Stimulated activated naive CD8-positive, alpha-beta T cell treated with anti-CD3 and anti-CD28 coated beads, Interleukin-15, amount 100 ng/mL, for 72 hours (primary cell): ENCODE results near the gene HCST.

Source experiments
- ATAC-seq: fragments of 150-1000 bp; cut with Tn5 transposase; 2 replicates; pipeline ENCODE4 v1.10.0; 2021; ENCODE audit warnings: mild to moderate bottlenecking, moderate library complexity
- DNase-seq, 2 donors: peaks; one replicate each; pipeline ENCODE4 v3.0.0; 2021 to 2022
- H3K27ac Mint-ChIP-seq, 2 donors: one replicate each; pipeline ENCODE4 v1.8.0; 2022; ENCODE audit warnings: mild to moderate bottlenecking in 2 of 2, mixed read lengths in 2 of 2, moderate library complexity in 2 of 2
- H3K27me3 Mint-ChIP-seq: one replicate; pipeline ENCODE4 v1.8.0; 2022; ENCODE audit warnings: mixed read lengths
- H3K4me1 Mint-ChIP-seq: one replicate; pipeline ENCODE4 v1.8.0; 2022; ENCODE audit warnings: mild to moderate bottlenecking, mixed read lengths
- H3K4me3 Mint-ChIP-seq, 2 donors: one replicate each; pipeline ENCODE4 v1.8.0; 2022; ENCODE audit warnings: mild to moderate bottlenecking in 2 of 2, mixed read lengths in 2 of 2, moderate library complexity in 1 of 2
- H3K9me3 Mint-ChIP-seq, 2 donors: one replicate each; pipeline ENCODE4 v1.8.0; 2022; ENCODE audit warnings: mixed read lengths in 2 of 2

HCST gene

DNA sequence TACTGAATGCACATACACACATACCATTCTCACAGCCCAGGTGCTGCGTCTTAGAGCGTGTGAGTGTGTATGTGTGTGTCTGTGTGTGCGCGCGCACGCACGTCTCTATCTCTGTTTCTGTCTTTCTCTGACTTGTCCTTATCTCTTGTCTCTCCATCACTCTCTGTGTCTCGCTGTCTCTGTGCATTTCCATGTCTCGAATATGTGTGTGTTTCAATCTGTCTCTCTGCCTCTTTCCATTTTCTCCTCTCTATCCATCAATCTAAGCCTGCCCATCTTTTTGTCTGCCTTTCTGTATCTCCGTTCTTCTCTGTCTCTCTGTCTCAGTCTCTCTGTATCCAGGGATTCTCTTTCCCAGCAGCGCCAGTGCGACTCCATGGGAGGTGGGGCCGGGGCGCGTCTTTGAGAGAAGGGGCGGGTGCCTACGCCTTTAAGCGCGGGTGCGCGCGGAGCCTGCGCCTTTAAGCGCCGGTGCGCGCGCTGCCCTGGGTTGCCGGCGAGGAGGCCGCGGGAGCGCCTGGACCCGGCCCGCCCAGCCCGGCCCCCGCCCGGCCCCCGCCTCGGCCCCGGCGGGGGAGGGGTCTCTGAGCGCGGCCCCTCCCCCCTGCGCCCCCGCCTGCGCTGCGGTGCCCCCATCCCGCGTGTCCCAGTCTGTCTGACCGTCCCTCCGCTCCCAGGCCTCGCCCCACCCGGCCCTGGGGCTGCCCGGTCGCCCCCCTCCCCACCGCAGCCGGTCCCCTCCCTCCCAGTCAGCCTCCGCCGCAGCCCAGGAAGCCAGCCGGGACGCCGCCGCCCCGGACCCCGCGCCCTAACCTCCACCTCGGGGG is 33.8 kb downstream of the HCST start, which contains the start of gene LRFN3:
TSS of gene LRFN3 (plus strand) at position 464 of the 827 bp plus-strand sequence. CDS start 3,052 bp downstream, outside the sequence.
- ATAC-seq (peak; percentile 34), DNase-seq (peak; percentile 41 to 54)
- Mint-ChIP-seq H3K27me3 (no peaks in the 10 kb centered on the region), H3K4me1 (peaks cover 37% of the 10 kb centered on the region), H3K4me3 (peak within 1 kb of the TSS; percentile 91 to 93), H3K27ac (peak within 1 kb of the TSS; percentile 51 to 88), H3K9me3 (no peaks in the 10 kb centered on the region)

DNA sequence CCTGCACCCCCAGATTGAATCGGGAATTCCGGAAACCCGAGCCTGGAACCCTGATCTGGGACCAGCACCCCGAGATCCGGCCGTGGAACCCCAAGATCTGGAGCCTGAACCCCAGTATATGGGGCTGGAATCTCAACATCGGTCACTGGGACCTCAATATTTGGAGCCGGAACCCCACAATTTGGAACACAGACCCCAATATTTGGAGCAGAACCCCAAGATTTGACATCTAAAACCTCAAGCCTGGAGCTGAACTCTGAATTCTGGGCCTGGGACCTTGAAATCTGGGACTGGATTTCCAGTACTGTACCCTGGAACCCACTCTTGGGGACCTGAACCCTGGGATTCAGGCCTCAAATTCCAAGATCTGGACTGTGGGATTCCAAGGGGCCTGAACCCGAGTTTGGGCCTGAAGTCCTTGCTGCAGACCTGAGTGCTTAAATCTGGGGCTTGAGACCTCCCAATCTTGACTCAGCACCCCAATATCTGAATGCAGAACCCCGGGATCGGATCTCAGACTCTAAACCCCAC is 34.5 kb downstream of the HCST start:
- Mint-ChIP-seq H3K27ac (no peak overlapping the region), H3K9me3 (no peaks in the 10 kb centered on the region), H3K4me1 (peaks cover 33% of the 10 kb centered on the region), H3K4me3 (peak overlapping the region; percentile 69 to 78), H3K27me3 (no peaks in the 10 kb centered on the region)
- ATAC-seq (no peak), DNase-seq (no peak)

DNA sequence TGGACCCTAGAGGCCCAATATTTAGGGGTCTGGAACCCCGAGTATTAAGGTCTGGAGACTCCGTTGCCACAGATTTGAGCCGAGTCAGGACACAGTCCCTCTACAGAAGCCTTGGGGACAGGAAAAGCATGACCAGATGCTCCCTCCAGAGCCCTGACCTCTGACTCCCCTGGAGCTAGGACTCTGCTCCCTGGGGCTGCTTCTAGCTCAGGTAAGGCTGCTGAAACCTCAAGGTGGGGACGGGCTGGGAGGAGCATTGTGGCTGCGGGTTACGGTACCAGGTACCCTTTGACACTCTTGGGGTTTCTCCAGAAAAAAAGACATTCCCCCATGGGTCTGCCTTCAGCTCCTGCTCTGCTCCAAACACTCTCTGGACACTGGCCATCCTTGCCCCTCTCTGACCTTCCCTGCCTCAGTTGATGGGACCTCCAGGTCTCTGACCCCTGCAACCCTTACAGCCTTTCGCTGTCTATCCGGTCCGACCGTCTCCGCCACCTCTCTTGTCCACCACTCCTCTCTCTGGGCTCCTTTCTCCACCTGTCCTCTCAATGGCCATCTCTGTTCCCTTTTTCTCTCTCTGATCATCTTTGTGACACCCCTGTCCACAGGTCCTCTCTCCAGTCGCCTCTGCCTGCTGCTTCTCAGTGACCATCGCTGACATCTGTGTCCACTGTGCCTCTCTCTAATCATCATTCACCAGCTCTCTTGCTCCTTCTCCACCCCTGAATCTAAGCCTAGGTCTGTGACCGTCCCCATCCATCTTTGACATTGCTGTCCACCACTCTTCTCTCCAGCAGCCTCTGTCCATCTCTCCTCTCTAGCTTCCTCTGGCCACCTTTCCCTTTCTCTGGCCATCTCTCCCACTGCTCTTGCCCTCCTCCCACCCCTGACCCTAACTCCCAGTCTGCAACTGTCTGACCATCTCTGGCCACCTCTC is 35.3 kb downstream of the HCST start:
- ATAC-seq (no peak), DNase-seq (no peak)
- Mint-ChIP-seq H3K9me3 (no peaks in the 10 kb centered on the region), H3K4me3 (peak overlapping the region; percentile 69 to 78), H3K4me1 (peaks cover 29% of the 10 kb centered on the region), H3K27me3 (no peaks in the 10 kb centered on the region), H3K27ac (peak overlapping the region in 1 of 2 donors; percentile 40)

DNA sequence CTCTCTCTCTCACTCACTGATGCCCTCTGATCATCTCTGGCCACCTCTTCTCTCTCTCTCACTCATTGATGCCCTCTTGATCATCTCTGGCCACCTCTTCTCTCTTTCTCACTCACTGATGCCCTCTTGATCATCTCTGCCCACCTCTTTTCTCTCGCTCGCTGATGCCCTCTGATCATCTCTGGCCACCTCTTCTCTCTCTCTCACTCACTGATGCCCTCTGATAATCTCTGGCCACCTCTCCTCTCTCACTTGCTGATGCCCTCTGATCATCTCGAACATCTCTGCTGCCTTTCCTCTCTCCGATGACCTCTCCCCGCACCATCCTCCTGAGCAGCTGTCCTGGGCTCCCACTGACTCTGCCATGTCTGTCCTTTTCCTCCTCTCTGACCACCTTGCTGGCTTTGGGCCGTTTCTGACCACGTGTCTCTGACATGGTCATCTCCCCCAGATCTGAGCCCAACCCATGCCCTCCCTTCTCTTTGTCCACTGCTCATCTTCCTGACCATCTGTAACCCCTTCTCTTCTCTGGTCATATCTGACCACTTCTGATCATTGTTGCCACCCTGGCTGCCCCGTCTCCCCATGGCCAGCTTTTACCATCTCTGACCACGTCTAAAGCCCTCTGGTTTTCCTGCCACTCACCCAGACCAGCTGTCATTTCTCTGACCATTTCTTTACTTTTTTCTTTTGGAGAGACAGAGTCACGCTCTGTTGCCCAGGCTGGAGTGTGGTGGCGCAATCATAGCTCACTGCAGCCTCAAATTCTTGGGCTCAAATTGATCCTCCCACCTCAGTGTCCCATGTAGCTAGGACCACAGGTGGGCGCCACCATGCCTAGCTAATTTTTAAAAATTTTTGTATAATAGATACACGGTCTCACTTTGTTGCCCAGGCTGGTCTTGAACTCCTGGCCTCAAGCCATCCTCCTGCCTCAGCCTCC is 36.2 kb downstream of the HCST start:
- Mint-ChIP-seq H3K9me3 (no peaks in the 10 kb centered on the region), H3K27me3 (no peaks in the 10 kb centered on the region), H3K27ac (peak overlapping the region; percentile 30 to 40), H3K4me1 (peaks cover 29% of the 10 kb centered on the region), H3K4me3 (peak overlapping the region; percentile 69 to 78)
- no peak for ATAC-seq
- no peak for DNase-seq

DNA sequence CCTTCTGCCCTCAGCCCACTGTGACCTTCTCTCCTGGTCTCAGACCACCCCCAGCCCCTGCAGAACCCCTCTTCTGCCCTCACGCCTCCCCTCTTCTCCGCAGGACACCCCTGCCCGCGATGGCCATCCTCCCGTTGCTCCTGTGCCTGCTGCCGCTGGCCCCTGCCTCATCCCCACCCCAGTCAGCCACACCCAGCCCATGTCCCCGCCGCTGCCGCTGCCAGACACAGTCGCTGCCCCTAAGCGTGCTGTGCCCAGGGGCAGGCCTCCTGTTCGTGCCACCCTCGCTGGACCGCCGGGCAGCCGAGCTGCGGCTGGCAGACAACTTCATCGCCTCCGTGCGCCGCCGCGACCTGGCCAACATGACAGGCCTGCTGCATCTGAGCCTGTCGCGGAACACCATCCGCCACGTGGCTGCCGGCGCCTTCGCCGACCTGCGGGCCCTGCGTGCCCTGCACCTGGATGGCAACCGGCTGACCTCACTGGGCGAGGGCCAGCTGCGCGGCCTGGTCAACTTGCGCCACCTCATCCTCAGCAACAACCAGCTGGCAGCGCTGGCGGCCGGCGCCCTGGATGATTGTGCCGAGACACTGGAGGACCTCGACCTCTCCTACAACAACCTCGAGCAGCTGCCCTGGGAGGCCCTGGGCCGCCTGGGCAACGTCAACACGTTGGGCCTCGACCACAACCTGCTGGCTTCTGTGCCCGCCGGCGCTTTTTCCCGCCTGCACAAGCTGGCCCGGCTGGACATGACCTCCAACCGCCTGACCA is 37.2 kb downstream of the HCST start:
- ATAC-seq (no peak), DNase-seq (no peak)
- H3K27me3 Mint-ChIP-seq: no peaks in the 10 kb centered on the region
- no peak overlapping the region for H3K4me3 Mint-ChIP-seq
- H3K9me3 Mint-ChIP-seq: no peaks in the 10 kb centered on the region
- H3K4me1 Mint-ChIP-seq: peaks cover 29% of the 10 kb centered on the region
- no peak overlapping the region for H3K27ac Mint-ChIP-seq

DNA sequence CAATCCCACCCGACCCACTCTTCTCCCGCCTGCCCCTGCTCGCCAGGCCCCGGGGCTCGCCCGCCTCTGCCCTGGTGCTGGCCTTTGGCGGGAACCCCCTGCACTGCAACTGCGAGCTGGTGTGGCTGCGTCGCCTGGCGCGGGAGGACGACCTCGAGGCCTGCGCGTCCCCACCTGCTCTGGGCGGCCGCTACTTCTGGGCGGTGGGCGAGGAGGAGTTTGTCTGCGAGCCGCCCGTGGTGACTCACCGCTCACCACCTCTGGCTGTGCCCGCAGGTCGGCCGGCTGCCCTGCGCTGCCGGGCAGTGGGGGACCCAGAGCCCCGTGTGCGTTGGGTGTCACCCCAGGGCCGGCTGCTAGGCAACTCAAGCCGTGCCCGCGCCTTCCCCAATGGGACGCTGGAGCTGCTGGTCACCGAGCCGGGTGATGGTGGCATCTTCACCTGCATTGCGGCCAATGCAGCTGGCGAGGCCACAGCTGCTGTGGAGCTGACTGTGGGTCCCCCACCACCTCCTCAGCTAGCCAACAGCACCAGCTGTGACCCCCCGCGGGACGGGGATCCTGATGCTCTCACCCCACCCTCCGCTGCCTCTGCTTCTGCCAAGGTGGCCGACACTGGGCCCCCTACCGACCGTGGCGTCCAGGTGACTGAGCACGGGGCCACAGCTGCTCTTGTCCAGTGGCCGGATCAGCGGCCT is 37.9 kb downstream of the HCST start:
- no peak for ATAC-seq
- no peaks in the 10 kb centered on the region for H3K27me3 Mint-ChIP-seq
- DNase-seq: no peak
- H3K4me1 Mint-ChIP-seq: peaks cover 29% of the 10 kb centered on the region
- no peak overlapping the region for H3K4me3 Mint-ChIP-seq
- H3K27ac Mint-ChIP-seq: no peak overlapping the region
- H3K9me3 Mint-ChIP-seq: no peaks in the 10 kb centered on the region

DNA sequence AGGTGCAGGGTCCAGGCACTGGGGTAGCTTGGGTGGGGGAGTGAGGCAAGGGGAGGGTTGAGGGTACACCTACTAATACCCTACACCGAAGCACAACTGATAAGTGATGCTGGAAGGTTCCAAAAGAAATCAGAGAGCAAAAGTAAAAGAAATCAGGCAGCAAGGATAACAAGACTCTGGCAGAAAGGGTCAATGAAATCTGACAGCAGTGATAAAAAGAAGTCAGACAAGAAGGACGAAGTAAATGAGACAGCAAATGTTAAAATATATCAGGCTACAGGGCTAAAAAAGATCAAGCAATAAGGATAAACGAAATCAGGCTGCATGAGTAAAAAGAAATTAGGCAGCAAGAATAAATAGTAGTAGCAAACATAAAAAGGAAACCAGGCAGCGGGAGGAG is 38.5 kb downstream of the HCST start:
- Mint-ChIP-seq H3K9me3 (no peaks in the 10 kb centered on the region), H3K4me3 (no peak overlapping the region), H3K27ac (no peak overlapping the region), H3K4me1 (peaks cover 26% of the 10 kb centered on the region), H3K27me3 (no peaks in the 10 kb centered on the region)
- DNase-seq: no peak
- no peak for ATAC-seq

DNA sequence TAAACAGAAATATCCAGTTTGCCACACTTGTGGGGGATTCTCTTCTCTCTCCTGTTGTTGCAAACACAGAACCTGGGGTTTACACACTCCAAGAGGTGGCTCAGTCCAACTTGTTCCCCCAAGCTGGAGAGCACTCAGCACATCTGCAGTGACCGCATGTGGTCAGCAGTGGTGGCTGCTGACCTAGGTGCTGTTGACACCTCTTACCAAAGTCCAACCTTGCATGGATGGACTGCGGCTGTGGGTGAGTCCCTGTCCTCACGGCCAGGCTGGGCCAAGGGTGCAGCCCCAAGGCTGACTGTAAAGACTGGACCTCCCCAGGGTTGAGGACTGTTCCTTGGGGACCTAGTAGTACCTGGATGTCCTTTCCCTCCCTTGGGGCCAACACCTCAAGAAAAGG is 39.9 kb downstream of the HCST start:
- no peaks in the 10 kb centered on the region for H3K27me3 Mint-ChIP-seq
- DNase-seq (no peak), ATAC-seq (no peak)
- H3K4me3 Mint-ChIP-seq: no peak overlapping the region
- H3K9me3 Mint-ChIP-seq: no peaks in the 10 kb centered on the region
- no peak overlapping the region for H3K27ac Mint-ChIP-seq
- H3K4me1 Mint-ChIP-seq: peaks cover 23% of the 10 kb centered on the region

DNA sequence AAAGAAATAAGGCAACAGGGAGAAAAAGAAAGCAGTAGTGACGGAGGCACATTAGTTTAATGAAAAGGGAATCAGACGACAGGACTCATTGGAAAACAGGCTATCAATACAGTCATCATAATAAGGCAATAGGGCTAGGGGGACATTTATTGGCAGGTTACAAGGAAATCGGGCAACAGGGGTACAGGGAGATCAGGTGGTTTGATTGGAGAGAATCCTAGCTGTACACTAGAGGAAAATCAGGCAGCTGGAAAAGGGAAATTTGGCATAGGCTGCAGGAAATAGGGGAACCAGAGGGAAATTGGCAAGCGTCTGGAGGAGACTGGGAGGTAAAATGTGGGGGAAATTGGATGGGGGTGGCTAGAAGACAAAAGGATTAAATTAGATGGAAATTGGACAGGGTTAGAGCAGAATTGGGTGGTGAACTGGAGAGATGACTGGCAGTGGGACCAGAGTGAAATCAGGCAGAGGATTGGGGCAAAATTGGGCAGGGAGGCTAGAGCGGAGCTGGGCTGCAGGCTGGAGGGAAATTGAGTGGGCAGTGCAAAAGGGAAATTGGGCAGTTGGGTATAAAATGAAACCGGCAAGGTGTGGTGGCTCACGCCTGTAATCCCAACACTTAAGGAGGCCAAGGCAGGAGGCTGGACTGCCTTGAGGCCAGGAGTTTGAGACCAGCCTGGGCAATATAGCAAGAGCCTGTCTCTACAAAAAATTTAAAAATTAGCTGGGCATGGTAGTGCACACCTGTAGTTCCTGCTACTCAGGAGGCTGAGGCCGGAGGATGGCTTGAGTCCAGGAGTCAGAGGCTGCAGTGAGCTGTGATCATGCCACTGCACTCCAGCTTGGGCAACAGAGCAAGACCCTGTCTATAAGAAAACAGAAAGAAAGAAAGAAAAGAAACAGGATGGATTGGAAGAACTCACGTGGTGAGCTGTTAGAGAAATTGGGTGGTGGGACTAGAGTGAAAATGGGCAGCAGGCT is 41.3 kb downstream of the HCST start:
- Mint-ChIP-seq H3K9me3 (no peaks in the 10 kb centered on the region), H3K4me1 (peaks cover 22% of the 10 kb centered on the region), H3K27ac (no peak overlapping the region), H3K4me3 (no peak overlapping the region), H3K27me3 (no peaks in the 10 kb centered on the region)
- no peak for ATAC-seq
- no peak for DNase-seq

DNA sequence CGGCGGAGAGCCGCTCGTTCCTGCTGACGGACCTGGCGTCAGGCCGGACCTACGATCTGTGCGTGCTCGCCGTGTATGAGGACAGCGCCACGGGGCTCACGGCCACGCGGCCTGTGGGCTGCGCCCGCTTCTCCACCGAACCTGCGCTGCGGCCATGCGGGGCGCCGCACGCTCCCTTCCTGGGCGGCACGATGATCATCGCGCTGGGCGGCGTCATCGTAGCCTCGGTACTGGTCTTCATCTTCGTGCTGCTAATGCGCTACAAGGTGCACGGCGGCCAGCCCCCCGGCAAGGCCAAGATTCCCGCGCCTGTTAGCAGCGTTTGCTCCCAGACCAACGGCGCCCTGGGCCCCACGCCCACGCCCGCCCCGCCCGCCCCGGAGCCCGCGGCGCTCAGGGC is 42.2 kb downstream of the HCST start:
- no peaks in the 10 kb centered on the region for H3K27me3 Mint-ChIP-seq
- no peaks in the 10 kb centered on the region for H3K9me3 Mint-ChIP-seq
- peaks cover 21% of the 10 kb centered on the region for H3K4me1 Mint-ChIP-seq
- no peak for DNase-seq
- H3K27ac Mint-ChIP-seq: no peak overlapping the region
- ATAC-seq: no peak
- no peak overlapping the region for H3K4me3 Mint-ChIP-seq

DNA sequence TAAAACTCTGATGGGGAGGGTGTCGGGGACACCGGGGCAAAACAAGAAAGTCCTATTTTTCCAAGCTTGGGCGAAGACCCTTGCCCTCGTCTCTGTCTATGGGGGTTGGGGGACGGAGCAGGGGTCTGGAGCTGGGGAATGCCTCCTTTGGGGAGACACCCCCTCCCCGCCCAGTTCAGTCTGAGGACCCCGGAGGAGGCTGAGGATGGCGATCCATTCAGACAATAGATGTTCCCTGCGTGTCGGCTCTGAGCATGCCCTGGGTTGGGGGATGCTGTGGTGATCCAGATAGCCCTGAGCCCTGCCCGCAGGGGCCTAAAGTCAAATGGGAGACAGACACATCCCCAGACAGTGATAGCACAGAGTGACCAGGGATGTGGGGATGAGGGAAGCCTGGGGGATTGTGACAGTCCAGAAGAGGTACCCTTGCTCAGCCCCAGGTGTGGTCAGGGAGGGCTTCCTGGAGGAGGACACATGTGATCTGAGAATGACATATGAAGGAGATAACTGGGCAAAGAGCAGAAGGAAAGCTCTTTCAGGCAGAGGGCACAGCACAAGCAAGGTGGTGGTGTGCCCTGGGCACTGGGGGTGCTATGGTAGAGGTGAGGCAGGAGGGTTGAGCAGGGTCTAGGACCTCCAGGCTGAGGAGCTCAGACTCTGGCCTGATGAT is 42.9 kb downstream of the HCST start:
- ATAC-seq (no peak), DNase-seq (no peak)
- Mint-ChIP-seq H3K4me1 (peaks cover 24% of the 10 kb centered on the region), H3K27ac (no peak overlapping the region), H3K9me3 (no peaks in the 10 kb centered on the region), H3K27me3 (no peaks in the 10 kb centered on the region), H3K4me3 (no peak overlapping the region)

DNA sequence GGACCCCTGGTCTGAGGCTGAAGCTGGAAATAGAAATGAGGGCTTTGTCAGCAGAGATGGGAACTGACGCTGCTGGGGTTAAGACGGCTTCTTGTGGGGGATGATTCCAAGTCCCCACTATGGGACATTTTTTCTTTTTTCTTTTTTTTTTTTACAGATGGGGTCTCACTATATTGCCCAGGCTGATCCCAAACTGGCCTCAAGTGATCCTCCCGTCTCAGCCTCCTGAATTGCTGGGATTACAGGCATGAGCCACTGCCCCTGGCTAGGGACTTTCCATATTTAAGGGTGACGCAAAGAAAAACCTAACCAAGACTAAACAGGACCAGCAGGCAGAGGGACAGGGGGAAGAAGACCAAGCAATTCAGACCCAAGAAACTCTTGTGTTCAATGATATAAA is 43.9 kb downstream of the HCST start:
- Mint-ChIP-seq H3K27me3 (no peaks in the 10 kb centered on the region), H3K27ac (no peak overlapping the region), H3K4me1 (peaks cover 26% of the 10 kb centered on the region), H3K4me3 (no peak overlapping the region), H3K9me3 (no peaks in the 10 kb centered on the region)
- ATAC-seq (no peak), DNase-seq (no peak)
